ENCODE measurements around the gene TSPAN32. TPM values are rescaled to one million over a fixed set of nuclear protein-coding genes. Genes with fewer than 3 reads are reported as not detected.

TSPAN32 gene
- total RNA-seq, 1 donor from 2014 or later: not detected

DNA sequence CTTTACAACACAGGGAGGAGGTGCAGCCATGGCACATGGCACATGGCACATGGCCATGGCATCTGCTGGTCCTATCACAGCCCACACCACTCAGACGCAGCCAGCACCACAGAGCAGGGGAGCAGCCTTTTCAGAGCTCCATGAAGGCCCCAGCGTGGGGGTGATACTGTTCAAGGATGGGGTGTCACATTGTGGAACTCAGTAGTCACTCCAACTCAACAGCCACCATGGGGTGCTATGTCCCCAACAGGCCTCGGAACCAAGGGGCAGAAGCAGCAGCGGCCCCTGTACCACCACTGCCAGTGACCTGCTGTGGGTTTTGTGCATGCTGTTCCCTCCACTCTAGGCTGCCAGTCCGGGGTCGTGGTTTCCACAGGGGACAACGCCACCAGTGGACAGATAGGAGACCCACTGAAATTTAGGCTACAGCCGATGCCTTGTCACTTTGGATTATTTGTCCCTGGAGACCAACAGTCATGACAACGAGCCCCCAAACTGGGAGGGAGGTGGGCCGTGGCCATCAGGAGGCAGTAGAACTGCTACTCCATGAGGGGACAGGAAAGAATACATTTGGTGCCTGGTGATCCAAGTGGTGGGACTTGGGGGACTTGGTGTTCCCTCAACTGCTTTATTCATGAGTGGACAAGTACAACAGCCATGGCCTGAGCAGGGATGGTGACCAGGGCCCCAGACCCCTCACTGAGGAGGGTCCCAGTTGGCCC is 44.9 kb downstream of the TSPAN32 start:
- H3K27ac Mint-ChIP-seq (ENCODE audit: unreplicated experiment): no peak overlapping the region
- peaks cover 1% of the 10 kb centered on the region for H3K27me3 Mint-ChIP-seq (ENCODE audit: unreplicated experiment)
- no peak for DNase-seq
- H3K36me3 Mint-ChIP-seq (ENCODE audit: unreplicated experiment): peaks cover 14% of the 10 kb centered on the region
- no peak overlapping the region for H3K4me3 Mint-ChIP-seq (ENCODE audit: unreplicated experiment)
- H3K4me1 Mint-ChIP-seq (ENCODE audit: low read depth, unreplicated experiment): no peaks in the 10 kb centered on the region
- TF ChIP-seq, protein P1, sequence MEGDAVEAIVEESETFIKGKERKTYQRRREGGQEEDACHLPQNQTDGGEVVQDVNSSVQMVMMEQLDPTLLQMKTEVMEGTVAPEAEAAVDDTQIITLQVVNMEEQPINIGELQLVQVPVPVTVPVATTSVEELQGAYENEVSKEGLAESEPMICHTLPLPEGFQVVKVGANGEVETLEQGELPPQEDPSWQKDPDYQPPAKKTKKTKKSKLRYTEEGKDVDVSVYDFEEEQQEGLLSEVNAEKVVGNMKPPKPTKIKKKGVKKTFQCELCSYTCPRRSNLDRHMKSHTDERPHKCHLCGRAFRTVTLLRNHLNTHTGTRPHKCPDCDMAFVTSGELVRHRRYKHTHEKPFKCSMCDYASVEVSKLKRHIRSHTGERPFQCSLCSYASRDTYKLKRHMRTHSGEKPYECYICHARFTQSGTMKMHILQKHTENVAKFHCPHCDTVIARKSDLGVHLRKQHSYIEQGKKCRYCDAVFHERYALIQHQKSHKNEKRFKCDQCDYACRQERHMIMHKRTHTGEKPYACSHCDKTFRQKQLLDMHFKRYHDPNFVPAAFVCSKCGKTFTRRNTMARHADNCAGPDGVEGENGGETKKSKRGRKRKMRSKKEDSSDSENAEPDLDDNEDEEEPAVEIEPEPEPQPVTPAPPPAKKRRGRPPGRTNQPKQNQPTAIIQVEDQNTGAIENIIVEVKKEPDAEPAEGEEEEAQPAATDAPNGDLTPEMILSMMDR (IDR thresholded peaks at IDR 0.05; ENCODE audit: partially characterized antibody, unreplicated experiment): no peak
- H3K9me3 Mint-ChIP-seq (ENCODE audit: unreplicated experiment): peaks cover 6% of the 10 kb centered on the region

DNA sequence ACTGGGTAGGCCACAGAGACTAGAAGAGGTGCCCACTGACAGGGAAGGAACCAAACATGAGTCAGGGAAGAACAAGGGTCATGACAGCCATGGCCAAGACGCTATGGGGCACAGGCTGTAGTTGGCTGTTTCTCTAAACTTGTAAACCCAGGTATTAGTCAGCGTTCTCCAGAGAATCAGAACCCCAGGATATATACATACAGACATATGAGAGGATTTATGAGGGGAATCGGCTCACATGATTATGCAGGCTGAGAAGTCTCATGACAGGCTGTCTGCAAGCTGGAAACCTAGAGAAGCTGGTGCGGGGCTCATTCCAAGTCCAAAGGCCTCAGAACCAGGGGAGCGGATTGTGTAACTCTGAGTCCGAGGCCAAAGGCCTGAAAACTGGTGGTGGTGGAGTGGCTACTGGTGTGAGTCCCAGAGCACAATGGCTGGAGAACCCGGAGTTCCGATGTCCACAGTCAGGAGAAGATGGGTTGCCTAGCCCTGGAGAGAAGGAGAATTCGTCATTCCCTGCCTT is 45.6 kb downstream of the TSPAN32 start:
- TF ChIP-seq, protein P1 (IDR thresholded peaks at IDR 0.05; ENCODE audit: partially characterized antibody, unreplicated experiment): no peak
- H3K4me3 Mint-ChIP-seq (ENCODE audit: unreplicated experiment): no peak overlapping the region
- H3K27me3 Mint-ChIP-seq (ENCODE audit: unreplicated experiment): peaks cover 1% of the 10 kb centered on the region
- H3K9me3 Mint-ChIP-seq (ENCODE audit: unreplicated experiment): peaks cover 7% of the 10 kb centered on the region
- no peak overlapping the region for H3K27ac Mint-ChIP-seq (ENCODE audit: unreplicated experiment)
- H3K4me1 Mint-ChIP-seq (ENCODE audit: low read depth, unreplicated experiment): no peaks in the 10 kb centered on the region
- no peak for DNase-seq
- H3K36me3 Mint-ChIP-seq (ENCODE audit: unreplicated experiment): peaks cover 14% of the 10 kb centered on the region

DNA sequence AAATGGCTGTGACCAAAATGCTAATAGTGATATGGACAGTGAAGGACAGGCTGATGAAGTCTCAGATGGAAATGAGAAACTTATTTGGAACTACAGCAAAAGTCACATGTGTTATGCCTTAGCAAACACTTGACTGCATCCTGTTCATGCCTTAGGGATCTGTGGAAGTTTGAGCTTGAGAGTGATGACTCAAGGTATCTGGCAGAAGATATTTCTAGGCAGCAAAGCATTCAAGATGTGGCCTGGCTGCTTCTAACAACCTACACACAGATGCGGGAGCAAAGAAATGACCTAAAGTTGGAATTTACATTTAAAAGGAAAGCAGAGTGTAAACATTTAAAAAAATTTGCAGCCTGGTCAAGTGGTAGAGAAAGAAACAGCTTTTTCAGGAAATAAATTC is 47.2 kb downstream of the TSPAN32 start:
- Mint-ChIP-seq H3K27ac (ENCODE audit: unreplicated experiment) (no peak overlapping the region), H3K4me1 (ENCODE audit: low read depth, unreplicated experiment) (no peaks in the 10 kb centered on the region), H3K27me3 (ENCODE audit: unreplicated experiment) (peaks cover 1% of the 10 kb centered on the region), H3K9me3 (ENCODE audit: unreplicated experiment) (peaks cover 6% of the 10 kb centered on the region), H3K36me3 (ENCODE audit: unreplicated experiment) (peaks cover 10% of the 10 kb centered on the region), H3K4me3 (ENCODE audit: unreplicated experiment) (no peak overlapping the region)
- DNase-seq: no peak
- TF ChIP-seq, protein P1 (IDR thresholded peaks at IDR 0.05; ENCODE audit: partially characterized antibody, unreplicated experiment): no peak

DNA sequence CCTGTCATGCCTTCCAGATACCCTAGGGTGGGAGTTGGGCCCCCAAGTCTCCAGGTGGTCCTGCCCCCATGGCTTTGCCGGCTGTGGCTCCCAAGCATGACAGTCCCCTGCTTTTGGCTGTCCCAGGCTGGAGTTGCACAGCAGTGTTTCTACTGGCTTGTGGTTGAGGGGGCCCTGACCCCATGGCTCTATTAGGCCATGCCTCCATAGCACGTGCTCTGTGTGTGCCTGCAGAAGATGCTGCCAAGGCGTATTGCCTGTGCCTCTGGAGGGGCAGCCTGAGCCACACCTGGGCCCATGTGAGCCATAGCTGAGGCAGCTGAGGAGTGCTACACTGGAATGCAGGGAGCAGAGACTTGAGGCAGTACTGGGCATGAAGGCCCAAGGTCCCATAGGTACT is 49.9 kb downstream of the TSPAN32 start:
- Mint-ChIP-seq H3K9me3 (ENCODE audit: unreplicated experiment) (peaks cover 6% of the 10 kb centered on the region), H3K4me3 (ENCODE audit: unreplicated experiment) (no peak overlapping the region), H3K27me3 (ENCODE audit: unreplicated experiment) (peaks cover 1% of the 10 kb centered on the region), H3K36me3 (ENCODE audit: unreplicated experiment) (peaks cover 14% of the 10 kb centered on the region), H3K27ac (ENCODE audit: unreplicated experiment) (no peak overlapping the region), H3K4me1 (ENCODE audit: low read depth, unreplicated experiment) (no peaks in the 10 kb centered on the region)
- DNase-seq: no peak
- TF ChIP-seq, protein P1 (IDR thresholded peaks at IDR 0.05; ENCODE audit: partially characterized antibody, unreplicated experiment): no peak

- Mint-ChIP-seq H3K4me3 (ENCODE audit: unreplicated experiment) (no peak overlapping the region), H3K27ac (ENCODE audit: unreplicated experiment) (no peak overlapping the region), H3K27me3 (ENCODE audit: unreplicated experiment) (peaks cover 1% of the 10 kb centered on the region), H3K4me1 (ENCODE audit: low read depth, unreplicated experiment) (no peaks in the 10 kb centered on the region), H3K9me3 (ENCODE audit: unreplicated experiment) (peaks cover 6% of the 10 kb centered on the region), H3K36me3 (ENCODE audit: unreplicated experiment) (peaks cover 16% of the 10 kb centered on the region)
- TF ChIP-seq, protein P1 (IDR thresholded peaks at IDR 0.05; ENCODE audit: partially characterized antibody, unreplicated experiment): no peak
- no peak for DNase-seq
These were observed 50.6 kb downstream of the TSPAN32 start for GRCh38 chr11:2352420-2352819.
